ENCODE measurements around the gene FGFR2.

Gene FGFR2

DNA sequence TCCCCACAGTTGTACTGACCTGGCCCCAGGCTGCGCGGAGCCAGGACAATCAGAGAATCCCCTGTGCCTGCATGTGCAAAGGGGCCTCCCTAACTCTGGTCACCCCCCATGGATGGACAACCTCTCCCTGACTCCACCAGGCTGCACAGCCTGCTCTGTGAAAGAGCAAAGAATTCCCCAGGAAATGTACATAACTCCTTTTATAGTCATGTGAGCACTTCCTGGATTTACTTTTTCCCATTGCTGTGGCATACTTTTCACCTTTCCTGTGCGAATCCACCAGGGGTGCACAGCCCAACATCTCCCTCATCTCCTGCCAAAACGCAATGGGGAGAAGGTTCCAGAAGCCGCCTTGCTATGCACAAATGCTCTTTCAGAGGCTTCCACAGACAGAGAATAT is 27.9 kb downstream of the FGFR2 start:
- no peak overlapping the region for H2AFZ ChIP-seq (ENCODE audit: low read depth, low read length)
- no peaks in the 10 kb centered on the region for H3K9me3 ChIP-seq (ENCODE audit: insufficient read depth, low read length)
- H3K27me3 ChIP-seq (ENCODE audit: low read depth, low read length): 0 out of 2 replicates have a peak, but pooled peaks cover 9% of the 10 kb centered on the region
- H3K79me2 ChIP-seq (ENCODE audit: low read length): no peaks in the 10 kb centered on the region
- H3K4me3 ChIP-seq (ENCODE audit: low read length): no peak overlapping the region
- no peaks in the 10 kb centered on the region for H3K4me1 ChIP-seq (ENCODE audit: low read length)
- H3K36me3 ChIP-seq (replicated peaks; ENCODE audit: low read depth, low read length): no peaks in the 10 kb centered on the region
- no peak overlapping the region for H3K27ac ChIP-seq (ENCODE audit: low read length)
- H4K20me1 ChIP-seq (ENCODE audit: insufficient read depth, low read length): no peaks in the 10 kb centered on the region
- no peak overlapping the region for H3K4me2 ChIP-seq (ENCODE audit: low read length)
- H3K9ac ChIP-seq (ENCODE audit: low read length): no peak overlapping the region
- no peak for TF ChIP-seq EZH2phosphoT487 (IDR thresholded peaks at IDR 0.05; ENCODE audit: low read depth)
- TF ChIP-seq, protein P1, sequence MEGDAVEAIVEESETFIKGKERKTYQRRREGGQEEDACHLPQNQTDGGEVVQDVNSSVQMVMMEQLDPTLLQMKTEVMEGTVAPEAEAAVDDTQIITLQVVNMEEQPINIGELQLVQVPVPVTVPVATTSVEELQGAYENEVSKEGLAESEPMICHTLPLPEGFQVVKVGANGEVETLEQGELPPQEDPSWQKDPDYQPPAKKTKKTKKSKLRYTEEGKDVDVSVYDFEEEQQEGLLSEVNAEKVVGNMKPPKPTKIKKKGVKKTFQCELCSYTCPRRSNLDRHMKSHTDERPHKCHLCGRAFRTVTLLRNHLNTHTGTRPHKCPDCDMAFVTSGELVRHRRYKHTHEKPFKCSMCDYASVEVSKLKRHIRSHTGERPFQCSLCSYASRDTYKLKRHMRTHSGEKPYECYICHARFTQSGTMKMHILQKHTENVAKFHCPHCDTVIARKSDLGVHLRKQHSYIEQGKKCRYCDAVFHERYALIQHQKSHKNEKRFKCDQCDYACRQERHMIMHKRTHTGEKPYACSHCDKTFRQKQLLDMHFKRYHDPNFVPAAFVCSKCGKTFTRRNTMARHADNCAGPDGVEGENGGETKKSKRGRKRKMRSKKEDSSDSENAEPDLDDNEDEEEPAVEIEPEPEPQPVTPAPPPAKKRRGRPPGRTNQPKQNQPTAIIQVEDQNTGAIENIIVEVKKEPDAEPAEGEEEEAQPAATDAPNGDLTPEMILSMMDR (IDR thresholded peaks at IDR 0.05; ENCODE audit: low read depth, low read length): no peak

GRCh38 chr10:121568275-121568674 is 30.0 kb downstream of the FGFR2 start:
- Histone ChIP-seq H4K20me1 (ENCODE audit: insufficient read depth, low read length) (no peaks in the 10 kb centered on the region), H3K27ac (ENCODE audit: low read length) (no peak overlapping the region), H3K36me3 (replicated peaks; ENCODE audit: low read depth, low read length) (no peaks in the 10 kb centered on the region), H3K4me2 (ENCODE audit: low read length) (no peak overlapping the region), H3K9me3 (ENCODE audit: insufficient read depth, low read length) (no peaks in the 10 kb centered on the region), H3K9ac (ENCODE audit: low read length) (no peak overlapping the region), H3K4me3 (ENCODE audit: low read length) (no peak overlapping the region), H3K79me2 (ENCODE audit: low read length) (no peaks in the 10 kb centered on the region), H3K27me3 (ENCODE audit: low read depth, low read length) (0 out of 2 replicates have a peak, but pooled peaks cover 6% of the 10 kb centered on the region), H2AFZ (ENCODE audit: low read depth, low read length) (no peak overlapping the region), H3K4me1 (ENCODE audit: low read length) (no peaks in the 10 kb centered on the region)
- TF ChIP-seq, protein P1 (IDR thresholded peaks at IDR 0.05; ENCODE audit: low read depth, low read length): no peak
- TF ChIP-seq EZH2phosphoT487 (IDR thresholded peaks at IDR 0.05; ENCODE audit: low read depth): no peak

- H3K27ac ChIP-seq (ENCODE audit: low read length): no peak overlapping the region
Measured at GRCh38 chr10:121567569-121567968, 30.7 kb downstream of the FGFR2 start.

GRCh38 chr10:121566755-121567154 is 31.5 kb downstream of the FGFR2 start:
- no peaks in the 10 kb centered on the region for H3K79me2 ChIP-seq (ENCODE audit: low read length)
- no peaks in the 10 kb centered on the region for H3K4me1 ChIP-seq (ENCODE audit: low read length)
- H2AFZ ChIP-seq (ENCODE audit: low read depth, low read length): no peak overlapping the region
- no peaks in the 10 kb centered on the region for H3K36me3 ChIP-seq (replicated peaks; ENCODE audit: low read depth, low read length)
- H3K4me2 ChIP-seq (ENCODE audit: low read length): no peak overlapping the region
- no peak for TF ChIP-seq EZH2phosphoT487 (IDR thresholded peaks at IDR 0.05; ENCODE audit: low read depth)
- TF ChIP-seq, protein P1 (IDR thresholded peaks at IDR 0.05; ENCODE audit: low read depth, low read length): no peak
- H3K4me3 ChIP-seq (ENCODE audit: low read length): no peak overlapping the region
- no peak overlapping the region for H3K9ac ChIP-seq (ENCODE audit: low read length)
- H4K20me1 ChIP-seq (ENCODE audit: insufficient read depth, low read length): no peaks in the 10 kb centered on the region
- H3K9me3 ChIP-seq (ENCODE audit: insufficient read depth, low read length): no peaks in the 10 kb centered on the region
- no peak overlapping the region for H3K27ac ChIP-seq (ENCODE audit: low read length)
- H3K27me3 ChIP-seq (ENCODE audit: low read depth, low read length): no peaks in the 10 kb centered on the region

More at GRCh38 chr10:121567569-121567968, 30.7 kb downstream of the FGFR2 start:
- no peak overlapping the region for H3K4me2 ChIP-seq (ENCODE audit: low read length)
- no peaks in the 10 kb centered on the region for H3K4me1 ChIP-seq (ENCODE audit: low read length)
- no peak overlapping the region for H3K9ac ChIP-seq (ENCODE audit: low read length)
- no peaks in the 10 kb centered on the region for H4K20me1 ChIP-seq (ENCODE audit: insufficient read depth, low read length)
- H3K9me3 ChIP-seq (ENCODE audit: insufficient read depth, low read length): no peaks in the 10 kb centered on the region
- H3K27me3 ChIP-seq (ENCODE audit: low read depth, low read length): no peaks in the 10 kb centered on the region
- no peak overlapping the region for H3K4me3 ChIP-seq (ENCODE audit: low read length)
- no peaks in the 10 kb centered on the region for H3K79me2 ChIP-seq (ENCODE audit: low read length)
- no peak overlapping the region for H2AFZ ChIP-seq (ENCODE audit: low read depth, low read length)
- H3K36me3 ChIP-seq (replicated peaks; ENCODE audit: low read depth, low read length): no peaks in the 10 kb centered on the region
- no peak for TF ChIP-seq EZH2phosphoT487 (IDR thresholded peaks at IDR 0.05; ENCODE audit: low read depth)
- TF ChIP-seq, protein P1 (IDR thresholded peaks at IDR 0.05; ENCODE audit: low read depth, low read length): no peak

All from OCI-LY3 (cell line).